COLO668 (cell line): ENCODE measurements around the gene VIPR1.

Experiments used
- DNase-seq: peaks from one replicate; lab custom pipeline; 2025; ENCODE audit not compliant: unreplicated experiment; lab: John Stamatoyannopoulos, UW

VIPR1 gene

DNA sequence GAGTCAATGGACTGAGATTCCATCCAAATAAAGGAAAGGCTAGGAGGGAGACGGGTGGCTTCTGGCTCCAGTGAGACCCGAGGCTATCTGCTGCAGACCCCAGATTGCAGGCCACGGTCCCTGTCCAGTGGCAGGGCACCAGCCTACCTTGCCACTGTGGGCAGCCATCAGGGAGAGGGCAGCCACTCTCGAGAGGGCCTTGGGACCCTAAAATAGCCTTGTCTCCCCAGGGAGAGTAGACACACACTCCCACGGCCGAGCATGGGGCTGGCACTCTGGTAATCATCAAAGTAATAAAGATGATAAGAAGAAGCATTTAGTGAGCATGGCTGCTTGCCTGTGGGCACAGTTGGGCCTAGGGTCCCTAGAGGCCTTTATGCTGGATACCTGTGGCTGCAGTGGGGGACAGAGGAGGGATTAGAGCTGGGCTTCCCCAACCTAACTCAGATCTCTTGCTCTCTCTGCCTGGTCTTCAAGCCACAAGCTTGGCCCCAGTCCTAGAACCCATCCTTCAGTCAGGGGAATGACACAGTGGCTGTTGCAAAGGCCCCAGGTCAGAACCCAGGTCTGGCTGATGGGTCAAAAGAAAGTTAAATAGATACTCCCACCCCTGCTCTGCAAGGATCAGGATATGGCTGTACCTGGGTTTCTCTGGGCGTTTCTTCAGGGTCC, 9.2 kb upstream of the VIPR1 start:
- DNase-seq = no peak

DNA sequence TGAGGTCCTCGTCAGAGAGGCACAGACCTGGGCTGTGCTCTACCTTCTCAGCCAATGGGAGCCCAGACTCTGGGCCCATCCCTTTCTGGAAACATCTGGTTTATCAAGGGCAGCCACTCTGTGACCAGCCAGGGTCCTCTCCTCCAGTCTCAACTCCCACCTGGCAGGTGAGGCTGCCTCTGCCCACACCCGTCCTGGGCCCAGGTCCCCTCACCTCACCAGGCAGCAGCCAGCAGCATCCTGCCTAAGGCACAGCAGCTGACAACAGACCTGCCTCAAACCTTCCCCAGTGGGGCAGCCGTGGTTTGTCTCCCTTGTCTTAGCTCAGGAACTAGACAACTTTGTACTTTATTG, 8.7 kb upstream of the VIPR1 start:
- DNase-seq = no peak

DNA sequence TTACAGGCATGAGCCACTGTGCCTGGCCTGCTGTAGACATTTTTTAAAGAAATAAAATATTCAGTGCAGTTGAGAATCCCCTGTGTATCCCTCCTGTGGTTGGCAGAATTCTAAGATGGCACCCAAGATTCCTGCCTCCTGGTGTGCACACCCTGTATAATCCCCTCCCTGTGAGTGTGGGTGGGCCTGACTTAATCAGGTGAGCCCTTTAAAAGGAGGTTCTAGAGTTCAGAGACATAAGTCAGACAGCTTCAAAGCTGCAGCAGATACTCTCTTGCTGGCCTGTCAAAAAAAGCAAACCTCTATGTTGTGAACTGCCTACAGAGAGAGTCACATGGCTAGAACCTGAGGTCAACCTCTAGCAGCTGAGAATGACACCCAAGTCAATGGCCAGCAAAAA, 7.0 kb upstream of the VIPR1 start:
- DNase-seq = no peak

DNA sequence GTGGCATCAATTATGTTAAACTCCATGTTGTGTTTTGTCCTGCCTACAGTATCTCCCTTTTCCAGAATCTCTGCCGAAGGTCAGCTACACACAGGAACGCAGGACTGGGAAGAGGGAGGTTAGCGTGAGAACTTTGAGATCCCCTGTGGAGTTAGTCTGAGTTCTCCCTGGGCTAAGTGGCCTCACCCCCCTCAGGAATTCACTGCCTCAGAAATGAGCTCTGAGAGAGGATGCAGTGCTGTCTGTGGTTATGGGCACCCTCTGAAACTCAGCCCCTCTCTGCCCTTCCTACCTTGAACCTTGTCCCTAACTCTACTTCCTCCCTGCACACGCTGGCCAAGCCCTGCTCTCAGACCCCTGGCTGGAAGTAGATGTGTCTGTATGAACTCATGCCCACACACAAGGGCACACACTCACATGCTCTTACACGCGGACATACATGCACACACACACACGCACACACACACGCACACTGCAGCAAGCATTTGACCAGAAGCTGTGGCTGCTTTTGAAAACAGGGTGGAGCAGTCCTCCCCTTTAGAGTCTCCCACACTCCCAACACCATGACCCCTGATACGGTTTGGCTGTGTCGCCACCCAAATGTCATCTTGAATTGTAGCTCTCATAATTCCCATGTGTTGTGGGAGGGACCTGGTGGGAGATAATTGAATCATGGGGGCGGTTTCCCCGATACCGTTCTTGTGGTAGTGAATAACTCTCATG, 5.3 kb upstream of the VIPR1 start:
- no peak for DNase-seq

DNA sequence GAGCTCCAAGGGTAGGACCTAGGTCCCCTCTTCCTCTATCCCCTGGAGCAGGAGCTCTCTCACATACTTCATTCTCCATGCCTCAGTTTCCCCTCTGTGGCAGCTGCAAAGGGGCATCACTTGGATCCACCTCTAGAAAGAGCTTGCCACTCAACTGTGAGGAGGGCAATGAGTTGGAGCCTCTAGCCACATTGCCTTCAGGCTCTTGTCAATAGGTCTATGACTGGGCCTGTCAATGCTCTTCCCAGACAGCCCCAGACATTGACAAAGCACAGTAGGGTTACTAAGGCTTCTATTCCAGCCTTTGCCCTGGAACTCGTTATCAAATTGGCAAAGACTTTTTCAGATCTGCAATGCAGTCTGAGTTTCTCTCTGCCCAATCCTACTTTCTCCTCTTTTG, 4.4 kb upstream of the VIPR1 start:
- DNase-seq = no peak

DNA sequence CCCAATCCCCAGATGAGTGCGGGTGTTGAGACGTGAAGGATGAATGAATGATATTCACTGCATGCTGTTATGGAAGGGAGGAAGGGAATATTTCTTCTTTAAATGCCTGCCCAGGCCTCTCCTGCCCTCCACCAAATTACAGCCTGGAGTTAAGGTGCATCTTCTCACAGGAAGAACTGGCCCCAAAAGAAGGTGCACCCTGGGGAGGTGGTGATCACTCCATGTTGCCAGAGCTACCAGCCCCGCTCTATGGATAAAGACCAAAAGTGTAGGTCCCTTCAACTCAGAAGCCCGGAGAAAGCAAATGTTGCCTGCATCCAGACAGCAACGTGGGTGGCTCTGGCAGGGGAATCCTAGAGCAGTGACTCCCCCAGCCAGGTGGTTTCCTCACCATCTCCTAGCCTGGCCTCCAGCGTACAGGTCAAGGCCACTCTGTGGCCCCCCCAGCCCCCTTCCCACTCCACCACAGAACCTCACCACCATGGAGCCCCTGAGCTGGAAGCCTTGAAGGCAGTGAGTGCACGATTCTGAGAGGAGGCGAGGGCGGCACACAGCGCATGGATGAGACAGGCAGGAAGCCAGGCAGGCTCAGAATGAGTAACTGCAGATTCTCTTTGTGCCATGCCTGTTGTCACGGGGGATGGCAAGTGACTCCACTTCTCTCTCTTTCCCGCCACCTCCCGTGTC, 3.5 kb upstream of the VIPR1 start:
- no peak for DNase-seq

DNA sequence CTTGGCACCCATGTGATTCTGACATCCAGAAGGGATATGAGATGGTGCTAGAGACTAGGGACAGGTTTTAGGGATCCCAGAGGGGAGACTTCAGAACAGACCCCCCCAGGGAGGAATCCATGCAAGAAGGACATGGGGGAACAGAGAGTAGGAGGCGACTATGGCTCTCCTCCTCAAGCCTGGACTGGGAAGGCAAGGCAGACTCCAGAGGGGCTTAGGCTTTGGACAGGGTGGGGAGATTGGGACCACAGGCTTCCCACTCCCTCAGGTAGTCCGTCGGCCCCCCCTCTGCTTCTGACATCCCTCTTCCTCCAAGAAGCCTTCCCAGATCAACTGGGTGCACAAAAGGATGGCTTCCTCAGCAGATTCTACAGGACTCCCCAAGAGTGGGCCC, 3.0 kb upstream of the VIPR1 start:
- DNase-seq = no peak

DNA sequence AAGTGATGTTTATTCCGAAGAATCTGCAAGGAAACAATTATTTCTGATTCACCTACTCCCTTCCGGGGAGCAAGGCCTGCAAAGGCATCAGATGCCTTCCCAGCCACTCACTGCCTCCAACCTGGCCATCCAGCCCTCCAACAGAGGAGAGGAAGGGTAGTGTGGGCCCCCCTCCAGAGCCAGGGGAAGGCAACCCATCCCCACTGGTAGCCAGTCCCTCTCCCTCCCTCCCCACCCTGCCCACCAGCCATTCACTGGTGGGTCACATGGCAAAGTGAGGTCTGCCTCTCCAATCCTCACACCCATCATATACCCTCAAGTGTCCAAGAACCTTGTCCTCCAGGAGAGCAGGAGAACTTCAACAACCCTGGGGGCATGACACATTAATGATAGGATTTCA, 2.4 kb upstream of the VIPR1 start:
- DNase-seq = no peak

DNA sequence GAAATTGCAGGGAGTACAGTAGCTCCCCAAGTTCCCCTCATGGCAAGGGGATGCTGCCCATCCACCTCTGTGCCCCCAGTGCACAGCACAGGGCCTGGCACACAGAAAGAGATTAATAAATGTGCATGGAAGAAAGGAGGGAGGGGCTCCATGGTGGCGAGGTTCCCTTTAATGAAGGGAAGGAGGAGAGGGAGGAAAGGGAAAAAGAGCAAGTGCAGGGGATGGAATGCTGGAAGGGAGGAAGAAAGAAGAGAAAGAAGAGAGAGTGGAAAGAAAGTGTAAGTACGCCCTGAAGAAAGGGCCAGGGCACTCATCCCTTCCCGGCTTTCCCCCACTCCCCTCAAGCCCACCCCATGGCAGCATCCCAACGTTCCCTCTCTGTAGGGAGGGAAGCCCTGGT, 1.5 kb upstream of the VIPR1 start:
- no peak for DNase-seq

DNA sequence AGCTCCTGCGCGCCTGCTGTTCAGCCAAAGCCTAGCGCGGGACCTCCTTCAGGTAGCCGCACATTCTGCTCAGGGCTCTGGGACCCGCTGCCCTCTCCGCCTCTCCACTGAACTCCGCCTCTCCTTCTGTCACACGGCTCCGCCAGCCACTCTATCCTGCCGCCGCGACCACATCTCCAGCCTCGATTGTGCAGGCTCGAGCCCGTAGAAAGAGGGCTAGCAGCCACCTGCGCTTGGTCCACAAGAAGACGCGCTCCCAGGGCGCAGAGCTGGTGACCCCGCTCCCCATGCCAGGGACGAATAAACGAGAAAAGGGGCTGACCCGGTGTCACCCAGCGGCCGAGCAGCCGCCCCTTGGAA, 1.1 kb upstream of the VIPR1 start:
- DNase-seq = peak; percentile 30

DNA sequence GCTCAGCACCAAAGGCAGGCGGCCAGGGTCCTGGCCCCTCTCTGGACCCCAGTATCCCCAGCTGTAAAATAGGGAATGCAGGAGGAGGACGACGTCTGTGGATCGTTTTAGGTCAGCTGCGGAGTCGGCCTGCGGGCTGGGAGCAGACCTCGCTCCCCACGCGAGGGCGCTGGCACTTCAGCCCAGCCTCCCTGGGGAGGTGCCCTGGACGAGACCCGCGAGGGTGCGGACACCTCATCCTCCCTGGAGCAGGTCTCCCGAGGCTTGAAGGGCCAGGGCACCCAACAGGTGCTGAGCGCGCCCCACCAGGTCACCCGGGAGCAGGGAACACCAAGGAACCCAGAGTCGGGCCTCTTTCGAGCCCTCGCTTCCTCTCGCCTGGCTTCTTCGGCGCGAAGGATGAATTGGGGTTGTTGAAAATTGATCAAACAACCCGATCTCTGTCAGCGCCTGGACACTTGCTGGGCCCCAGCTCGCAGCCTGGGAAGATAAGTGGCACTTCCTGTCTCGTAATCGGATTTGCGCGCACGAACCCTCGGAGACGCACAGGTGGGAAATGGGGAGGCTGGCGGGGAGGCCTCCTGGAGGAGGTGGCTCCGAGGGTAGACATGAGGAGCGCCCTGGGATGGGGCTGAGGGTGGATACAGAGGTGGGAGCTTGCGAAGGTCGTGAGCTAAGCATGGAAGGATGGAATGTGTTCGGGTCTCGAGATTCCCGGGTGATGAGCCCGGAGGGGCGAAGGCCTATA, 588 bp upstream of the VIPR1 start:
- DNase-seq = peak; percentile 78

DNA sequence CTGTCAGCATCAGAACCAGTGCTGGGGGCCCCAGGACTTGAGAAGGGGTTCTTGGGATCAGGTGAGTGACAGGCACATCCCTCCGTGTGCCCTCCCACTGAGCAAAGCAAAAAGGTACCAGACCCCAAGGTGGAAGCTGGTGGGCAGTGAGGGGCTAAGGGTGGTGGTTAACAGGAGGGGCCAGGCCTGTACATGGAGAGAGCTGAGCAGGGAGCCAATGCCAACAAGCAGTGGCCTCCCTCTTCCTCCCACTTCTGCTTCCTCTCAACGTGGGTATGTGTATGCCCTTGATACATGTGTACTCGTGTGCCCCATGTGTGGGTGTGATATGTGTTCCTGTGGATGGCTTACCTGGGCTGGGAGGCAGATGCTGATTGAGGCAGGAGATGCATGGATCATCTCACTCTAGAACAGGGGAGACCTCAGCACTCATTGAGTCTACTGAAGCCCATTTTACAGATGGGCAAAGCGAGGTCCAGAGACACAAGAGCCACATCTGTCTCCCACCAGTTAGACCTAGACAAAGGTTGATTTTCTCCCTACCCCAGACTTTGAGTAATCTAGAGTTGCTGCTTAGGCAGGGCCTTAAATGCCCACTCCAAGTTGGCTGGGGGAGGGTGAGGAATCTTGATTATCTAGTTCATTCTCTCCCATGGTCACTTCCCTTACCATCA, 945 bp downstream of the VIPR1 start:
- no peak for DNase-seq

DNA sequence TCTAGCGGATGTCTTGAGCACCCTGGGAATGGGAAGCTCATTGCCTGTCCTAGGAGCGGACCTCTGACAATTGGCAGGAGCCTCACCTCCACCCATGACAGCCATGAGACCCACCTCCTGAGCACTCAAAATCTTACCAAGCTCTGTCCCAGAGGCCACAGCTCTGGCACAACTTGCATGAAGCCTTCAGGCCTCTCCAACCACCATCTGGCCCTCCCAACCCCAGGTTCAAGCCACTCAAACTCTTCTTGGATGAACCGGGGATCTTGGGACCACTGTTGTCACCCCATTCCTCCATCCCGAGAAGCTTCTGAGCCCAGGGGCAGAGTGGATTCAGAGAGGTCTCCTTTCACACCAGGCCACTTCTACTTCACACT, 1.5 kb downstream of the VIPR1 start:
- DNase-seq = no peak

DNA sequence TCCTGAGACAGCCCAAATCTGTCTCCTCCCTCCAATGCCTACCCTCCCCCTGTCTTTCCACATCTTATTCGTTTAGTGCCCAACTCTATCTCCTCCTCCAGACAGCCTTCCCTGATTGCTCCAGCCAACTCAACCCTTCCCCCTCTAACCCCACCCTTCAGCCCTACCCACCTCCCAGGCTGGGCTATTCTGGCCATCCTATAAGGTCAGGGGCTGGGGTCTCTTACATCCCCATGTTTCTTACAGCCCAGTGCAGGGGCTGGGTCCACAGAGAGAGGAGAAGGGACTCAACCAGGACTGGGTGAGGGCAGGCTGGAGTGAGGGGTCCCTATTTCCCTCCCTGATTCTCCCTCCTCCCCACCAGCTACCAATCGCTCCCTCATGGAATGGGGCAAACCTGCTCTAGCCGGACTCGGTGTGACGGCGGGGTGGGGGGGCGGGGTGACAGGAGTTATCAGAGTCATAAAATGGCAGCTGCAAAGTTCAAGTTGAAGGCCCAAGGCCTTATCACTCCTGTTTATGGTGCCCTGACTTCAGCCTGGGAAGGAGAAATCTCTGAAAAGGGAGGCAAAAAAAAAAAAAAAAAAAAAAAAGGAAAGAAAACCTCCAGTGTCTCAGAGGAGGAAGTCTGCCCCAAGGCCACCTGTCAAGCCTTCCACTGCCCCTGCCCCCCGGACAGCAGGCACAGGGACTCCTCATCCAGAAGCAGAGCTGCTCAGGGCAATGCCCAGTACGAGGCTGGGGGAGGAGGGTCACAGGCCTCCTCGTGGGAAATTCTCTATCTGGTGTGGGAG, 2.1 kb downstream of the VIPR1 start:
- DNase-seq = no peak

DNA sequence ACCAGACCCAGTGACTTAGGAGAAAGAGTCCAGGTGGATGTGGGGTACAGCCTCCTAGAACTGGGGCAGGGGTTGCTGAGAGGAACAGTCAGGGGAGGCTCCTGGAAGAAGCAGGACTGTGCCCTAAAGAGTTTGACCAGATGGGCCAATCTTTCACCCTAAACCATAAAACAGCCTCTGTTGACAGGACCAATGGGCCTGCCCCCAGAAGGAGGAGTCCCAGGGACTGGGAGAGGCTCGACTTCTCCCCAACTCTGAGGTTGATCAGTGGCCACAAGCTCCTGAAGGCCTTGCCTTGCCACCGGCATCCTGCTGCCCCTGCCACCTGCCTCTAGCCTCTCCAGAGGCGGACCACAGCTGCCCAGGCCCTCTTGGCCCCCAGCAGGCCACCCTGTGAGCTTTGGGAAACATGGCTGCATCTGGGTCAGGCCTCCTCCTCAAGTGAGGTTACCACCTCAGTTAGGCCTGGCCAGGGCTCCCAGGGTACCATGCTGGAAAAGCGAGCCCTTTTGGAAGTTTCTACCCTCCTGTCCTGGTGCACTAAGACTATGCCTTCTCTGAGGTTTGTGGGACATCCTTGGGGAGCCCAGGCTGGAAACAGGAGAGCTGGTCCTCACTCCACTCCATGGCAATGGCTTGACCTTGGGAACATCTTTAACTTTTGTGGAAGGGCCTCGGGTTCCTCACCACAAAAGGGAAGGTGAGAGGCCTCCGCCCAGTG, 2.8 kb downstream of the VIPR1 start:
- DNase-seq = no peak

DNA sequence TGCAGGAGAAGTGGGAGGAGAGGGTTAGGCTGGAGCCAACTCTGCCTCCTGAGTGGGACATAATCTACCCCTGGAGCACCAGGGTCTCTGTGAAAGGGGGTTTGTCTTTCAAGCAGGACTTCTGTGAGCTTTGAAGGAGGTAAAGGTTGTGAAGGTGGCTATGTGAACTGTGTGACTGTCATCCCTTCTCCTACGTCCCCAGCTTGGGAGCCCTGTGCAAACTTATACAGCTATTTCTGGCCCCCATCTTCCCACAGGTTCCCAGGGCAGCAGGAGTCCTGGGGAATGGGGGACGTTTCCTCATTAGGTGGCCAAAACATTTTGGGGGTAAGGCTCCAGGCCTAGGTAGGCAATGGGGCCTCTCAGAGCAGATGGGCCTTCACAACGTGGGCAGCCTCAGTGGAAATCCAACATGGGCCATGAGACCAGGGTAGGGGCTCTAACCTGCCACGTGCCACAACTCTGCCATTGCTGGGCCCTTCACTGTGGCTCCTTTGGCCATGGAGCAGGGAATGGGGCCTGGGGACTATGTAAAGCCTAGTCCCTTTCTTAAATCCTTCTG, 3.5 kb downstream of the VIPR1 start:
- DNase-seq = no peak

DNA sequence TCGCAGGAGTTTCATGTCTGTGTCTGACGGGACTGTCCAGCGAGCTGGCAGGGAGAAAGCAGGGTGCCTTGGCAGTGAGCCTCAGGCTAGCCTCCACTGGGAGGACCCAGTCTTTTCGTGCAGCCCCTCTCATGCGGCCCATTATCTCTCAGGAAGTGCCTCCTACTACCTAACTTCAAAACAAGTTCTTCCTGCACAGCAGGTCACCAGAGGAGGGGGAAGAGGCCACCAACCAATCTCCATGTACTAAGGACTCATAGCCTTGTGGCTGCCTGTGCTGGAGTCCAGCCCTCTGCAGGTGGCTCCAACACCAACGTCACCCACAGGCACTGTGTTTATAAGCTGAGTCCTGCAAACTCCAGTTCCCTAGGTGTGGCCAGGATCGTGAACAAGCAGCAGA, 4.8 kb downstream of the VIPR1 start:
- no peak for DNase-seq

DNA sequence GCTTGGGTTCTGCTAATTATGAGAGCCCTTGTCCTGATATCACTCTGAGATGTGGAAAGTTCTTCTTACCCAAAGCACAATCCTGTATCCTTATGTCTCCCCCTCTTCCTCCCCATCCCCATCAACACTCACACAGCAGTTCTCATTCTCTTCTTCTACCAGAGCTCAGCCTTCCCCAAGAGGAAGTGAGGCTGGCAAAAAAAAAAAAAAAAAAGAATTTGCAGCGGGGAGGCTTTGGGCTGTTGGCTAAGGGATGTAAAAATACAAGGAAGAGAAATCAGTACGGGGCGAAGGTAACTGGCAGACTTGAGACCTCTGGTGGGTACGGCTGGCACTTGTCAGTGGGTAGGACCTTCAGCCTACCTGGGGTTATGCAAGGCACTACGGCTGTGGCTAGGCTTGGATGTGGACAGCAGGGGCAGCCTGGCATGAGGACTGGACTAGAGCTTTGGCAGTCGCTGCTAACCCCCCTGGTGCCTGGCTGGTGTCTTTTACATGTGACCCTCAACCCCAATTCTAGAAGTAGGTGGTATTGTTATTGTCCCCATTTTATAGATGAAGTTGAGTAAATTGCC, 5.4 kb downstream of the VIPR1 start:
- no peak for DNase-seq

DNA sequence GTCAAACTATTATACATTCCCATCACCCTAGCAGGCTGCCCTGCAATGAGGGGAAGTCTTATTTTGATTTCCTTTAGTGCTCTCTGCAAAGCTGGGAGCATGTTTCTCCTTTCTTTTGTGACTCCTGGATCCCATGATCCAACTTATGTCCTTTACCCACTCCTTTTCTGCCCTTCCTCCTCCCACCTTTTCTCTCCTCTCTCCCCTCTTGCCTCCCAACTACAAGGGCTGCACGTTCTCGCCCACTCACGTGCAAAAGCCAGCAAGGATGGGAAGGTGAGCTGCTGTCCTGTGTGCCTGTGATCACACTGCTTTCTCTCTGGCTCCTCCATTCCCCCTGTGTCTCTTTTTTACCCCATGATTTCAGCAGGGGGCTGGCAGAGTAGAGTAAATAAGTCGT, 6.1 kb downstream of the VIPR1 start:
- no peak for DNase-seq
